Fibroblast of lung (primary cell): Measurements from ENCODE around the gene LYZL4. TPM values are rescaled to one million over a fixed set of nuclear protein-coding genes. Genes with fewer than 3 reads are reported as not detected.

Experiments
- DNase-seq, 2 donors: peaks; one replicate each; pipeline versions ENCODE4 v3.0.0 to v3.0.0-alpha.2; 2010; ENCODE audit warnings: low read depth in 2 of 2
- H2AFZ ChIP-seq: 2 replicates; pipeline ENCODE4 v1.5.1; 2012; ENCODE audit warnings: low read length, control low read depth, inconsistent platforms
- H3K27ac ChIP-seq: 2 replicates; pipeline ENCODE4 v1.5.1; 2011; ENCODE audit warnings: low read length, control low read depth; ENCODE audit not compliant: insufficient read depth
- H3K27me3 ChIP-seq: 2 replicates; pipeline ENCODE4 v1.5.1; 2011; ENCODE audit warnings: mild to moderate bottlenecking, low read length; ENCODE audit not compliant: control insufficient read depth, insufficient read depth
- H3K36me3 ChIP-seq: 2 replicates; pipeline ENCODE4 v1.5.1; 2011; ENCODE audit warnings: low read length; ENCODE audit not compliant: control insufficient read depth, insufficient read depth
- H3K4me1 ChIP-seq: 2 replicates; pipeline ENCODE4 v1.5.1; 2011; ENCODE audit warnings: low read length; ENCODE audit not compliant: control insufficient read depth, insufficient read depth; ENCODE audit errors: extremely low read depth
- H3K4me2 ChIP-seq: 2 replicates; pipeline ENCODE4 v1.5.1; 2011; ENCODE audit warnings: low read length, control low read depth; ENCODE audit not compliant: insufficient read depth; ENCODE audit errors: extremely low read depth
- H3K4me3 ChIP-seq, 4 experiments: fragments of 200-600 bp in 1 of 4; sonication (generic) in 1 of 4; replicated peaks in 1 of 4; 2 replicates each; pipeline ENCODE4 v1.5.1; 2011 to 2016; ENCODE audit warnings: low read length in 4 of 4, low read depth in 3 of 4, mild to moderate bottlenecking in 3 of 4, control low read depth in 2 of 4, inconsistent platforms in 1 of 4, mixed read lengths in 1 of 4; ENCODE audit not compliant: insufficient read depth in 1 of 4; ENCODE audit errors: control extremely low read depth in 1 of 4
- H3K79me2 ChIP-seq: 2 replicates; pipeline ENCODE4 v1.5.1; 2012; ENCODE audit warnings: mild to moderate bottlenecking, low read length, inconsistent platforms; ENCODE audit not compliant: control insufficient read depth, insufficient read depth
- H3K9ac ChIP-seq: 2 replicates; pipeline ENCODE4 v1.5.1; 2011; ENCODE audit warnings: mild to moderate bottlenecking, low read length, control low read depth; ENCODE audit not compliant: insufficient read depth
- H3K9me3 ChIP-seq: 2 replicates; pipeline ENCODE4 v1.5.1; 2012; ENCODE audit warnings: low read depth, low read length; ENCODE audit not compliant: control insufficient read depth, insufficient read depth
- H4K20me1 ChIP-seq: 2 replicates; pipeline ENCODE4 v1.5.1; 2011; ENCODE audit warnings: low read length; ENCODE audit not compliant: control insufficient read depth, insufficient read depth; ENCODE audit errors: extremely low read depth
- EZH2 ChIP-seq: IDR thresholded peaks from 2 replicates; pipeline ENCODE4 v1.5.1; 2012; ENCODE audit warnings: low read length, control low read depth, mild to moderate bottlenecking; ENCODE audit errors: missing control alignments
- polyA plus RNA-seq, 2 donors: library from polyadenylated mRNA; depleted of rRNA in 1 of 2; stranded (reverse) in 1 of 2; unstranded in 1 of 2; fragments of >200 nt; gene quantifications; 2 replicates each; pipeline ENCODE4 v1.2.1, GENCODE V29; 2011 to 2012; ENCODE audit warnings: missing spikeins in 1 of 2
- total RNA-seq: library from RNA; depleted of rRNA; stranded (reverse); fragments of >200 nt; gene quantifications from 2 replicates; pipeline ENCODE4 v1.2.1, GENCODE V29; 2014
- TF ChIP-seq, protein P1 (sequence below), 2 donors: IDR thresholded peaks in 1 of 2; conservative IDR thresholded peaks in 1 of 2; 1 replicate in 1 of 2; 2 replicates in 1 of 2; pipeline ENCODE4 v1.5.1; 2011 to 2012; ENCODE audit warnings: low read length in 2 of 2, control low read depth in 1 of 2, inconsistent platforms in 1 of 2, low read depth in 1 of 2, mild to moderate bottlenecking in 1 of 2

Gene LYZL4
- total and polyA plus RNA-seq, 2 donors (not counting 1 experiment from before 2014, with no cell fraction given), result not detected

DNA sequence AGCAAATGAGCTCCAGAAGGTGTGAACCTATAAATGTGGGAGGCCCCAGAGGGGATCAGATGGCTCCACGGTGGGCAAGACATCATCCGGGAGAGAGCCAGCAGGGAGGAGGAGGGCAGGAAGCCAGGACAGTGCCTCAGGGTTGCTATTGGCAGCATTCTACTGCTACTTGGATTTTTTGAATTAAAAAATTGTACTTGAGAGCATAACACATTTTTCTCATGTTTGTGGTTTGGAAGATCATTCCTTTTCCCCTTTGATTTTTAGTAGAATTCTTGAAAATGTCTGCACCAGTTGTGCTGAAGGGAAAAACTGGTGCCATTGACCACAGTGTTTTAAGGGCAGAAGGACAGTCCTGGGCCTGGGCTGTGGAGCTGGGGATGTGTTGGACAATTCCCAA, 59.2 kb downstream of the LYZL4 start:
- H2AFZ ChIP-seq, result no peak overlapping the region

DNA sequence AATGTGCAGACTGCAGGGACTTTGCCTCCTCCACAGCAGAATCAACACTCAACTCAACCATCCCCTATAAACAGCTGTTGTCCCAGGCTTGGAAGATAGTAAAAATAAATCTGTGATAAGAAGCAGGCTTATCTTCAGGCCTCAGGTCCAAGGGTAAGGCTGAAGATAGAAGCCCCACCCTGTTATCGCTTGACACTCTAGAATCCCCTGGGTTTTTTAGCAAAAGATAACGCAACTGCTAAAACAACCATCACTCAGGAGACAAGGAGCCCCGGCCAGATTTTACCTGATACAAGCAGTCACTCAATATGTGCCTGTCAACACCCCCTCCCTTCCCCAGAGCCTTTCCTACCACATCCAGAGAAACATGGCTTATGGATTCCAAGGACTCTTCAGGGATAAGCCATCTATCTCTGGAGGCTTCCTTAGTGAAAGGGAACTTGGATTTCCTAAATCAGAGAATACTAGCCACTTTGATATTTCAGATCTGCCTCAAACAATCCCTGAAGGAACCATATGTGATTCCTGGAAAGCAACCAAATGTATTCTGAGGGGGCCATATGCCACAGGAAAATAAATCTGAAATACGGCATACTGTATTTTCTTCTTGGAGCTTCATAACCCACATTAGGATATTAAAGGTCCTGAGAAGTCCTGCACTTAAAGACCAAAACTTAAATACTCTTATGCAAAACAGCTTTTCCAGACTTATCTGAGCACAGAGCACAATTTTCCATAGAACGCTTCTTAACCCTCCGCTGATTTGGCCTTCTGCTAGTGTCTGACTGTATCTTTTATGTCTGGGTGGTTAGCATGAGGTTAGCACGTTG, 60.4 kb downstream of the LYZL4 start:
- no peak overlapping the region for H3K27ac ChIP-seq
- no peaks in the 10 kb centered on the region for H3K79me2 ChIP-seq
- no peaks in the 10 kb centered on the region for H3K36me3 ChIP-seq
- TF ChIP-seq EZH2, result no peak
- TF ChIP-seq, protein P1, sequence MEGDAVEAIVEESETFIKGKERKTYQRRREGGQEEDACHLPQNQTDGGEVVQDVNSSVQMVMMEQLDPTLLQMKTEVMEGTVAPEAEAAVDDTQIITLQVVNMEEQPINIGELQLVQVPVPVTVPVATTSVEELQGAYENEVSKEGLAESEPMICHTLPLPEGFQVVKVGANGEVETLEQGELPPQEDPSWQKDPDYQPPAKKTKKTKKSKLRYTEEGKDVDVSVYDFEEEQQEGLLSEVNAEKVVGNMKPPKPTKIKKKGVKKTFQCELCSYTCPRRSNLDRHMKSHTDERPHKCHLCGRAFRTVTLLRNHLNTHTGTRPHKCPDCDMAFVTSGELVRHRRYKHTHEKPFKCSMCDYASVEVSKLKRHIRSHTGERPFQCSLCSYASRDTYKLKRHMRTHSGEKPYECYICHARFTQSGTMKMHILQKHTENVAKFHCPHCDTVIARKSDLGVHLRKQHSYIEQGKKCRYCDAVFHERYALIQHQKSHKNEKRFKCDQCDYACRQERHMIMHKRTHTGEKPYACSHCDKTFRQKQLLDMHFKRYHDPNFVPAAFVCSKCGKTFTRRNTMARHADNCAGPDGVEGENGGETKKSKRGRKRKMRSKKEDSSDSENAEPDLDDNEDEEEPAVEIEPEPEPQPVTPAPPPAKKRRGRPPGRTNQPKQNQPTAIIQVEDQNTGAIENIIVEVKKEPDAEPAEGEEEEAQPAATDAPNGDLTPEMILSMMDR (conservative IDR thresholded peaks at IDR 0.05 in 1 of 2, IDR thresholded peaks at IDR 0.05 in 1 of 2; ENCODE audit: low read depth in 1 of 2, low read length in 2 of 2), result no peak
- H2AFZ ChIP-seq, result no peak overlapping the region
- no peak overlapping the region for H3K4me2 ChIP-seq
- H3K4me3 ChIP-seq, result no peak overlapping the region
- H3K4me1 ChIP-seq, result no peaks in the 10 kb centered on the region
- H3K9ac ChIP-seq, result no peak overlapping the region
- H4K20me1 ChIP-seq, result no peaks in the 10 kb centered on the region
- H3K27me3 ChIP-seq, result no peaks in the 10 kb centered on the region
- H3K9me3 ChIP-seq, result no peaks in the 10 kb centered on the region
- no peak for DNase-seq

More for the DNA sequence above, 59.2 kb downstream of the LYZL4 start:
- H4K20me1 ChIP-seq, result no peaks in the 10 kb centered on the region
- no peak overlapping the region for H3K27ac ChIP-seq
- H3K4me2 ChIP-seq, result no peak overlapping the region
- H3K9me3 ChIP-seq, result no peaks in the 10 kb centered on the region
- H3K27me3 ChIP-seq, result no peaks in the 10 kb centered on the region
- H3K36me3 ChIP-seq, result no peaks in the 10 kb centered on the region
- H3K4me1 ChIP-seq, result no peaks in the 10 kb centered on the region
- H3K9ac ChIP-seq, result no peak overlapping the region
- H3K79me2 ChIP-seq, result no peaks in the 10 kb centered on the region
- no peak for TF ChIP-seq EZH2
- TF ChIP-seq, protein P1 (conservative IDR thresholded peaks at IDR 0.05 in 1 of 2, IDR thresholded peaks at IDR 0.05 in 1 of 2; ENCODE audit: low read depth in 1 of 2, low read length in 2 of 2), result no peak
- DNase-seq, result peak in 1 of 2 donors; percentile 65
- H3K4me3 ChIP-seq, result no peak overlapping the region

DNA sequence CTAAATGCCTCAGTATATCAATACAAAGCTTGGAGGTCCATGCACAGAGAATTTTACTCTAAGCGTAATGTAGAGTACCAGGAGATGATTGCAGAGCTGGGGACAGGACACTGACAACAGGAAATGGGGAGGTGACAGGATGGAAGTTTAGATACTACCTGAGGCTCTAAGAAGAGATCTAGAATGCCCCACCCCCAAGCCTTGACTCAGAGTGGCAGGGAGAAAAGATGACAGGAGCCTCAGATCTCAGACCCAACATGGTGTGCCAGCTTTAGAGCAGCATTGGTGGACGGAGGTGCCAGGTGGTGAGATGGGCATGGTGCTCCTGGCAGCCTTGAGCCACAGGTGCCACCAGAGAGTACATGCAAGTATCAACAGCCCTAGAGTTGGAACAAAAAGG, 62.5 kb downstream of the LYZL4 start:
- H4K20me1 ChIP-seq, result no peaks in the 10 kb centered on the region
- H3K27me3 ChIP-seq, result no peaks in the 10 kb centered on the region
- no peak overlapping the region for H3K9ac ChIP-seq
- no peak overlapping the region for H3K4me3 ChIP-seq
- no peak overlapping the region for H3K27ac ChIP-seq
- H2AFZ ChIP-seq, result no peak overlapping the region
- H3K9me3 ChIP-seq, result no peaks in the 10 kb centered on the region
- H3K4me2 ChIP-seq, result no peak overlapping the region
- no peak for DNase-seq
- TF ChIP-seq EZH2, result no peak
- TF ChIP-seq, protein P1 (conservative IDR thresholded peaks at IDR 0.05 in 1 of 2, IDR thresholded peaks at IDR 0.05 in 1 of 2; ENCODE audit: low read depth in 1 of 2, low read length in 2 of 2), result no peak
- H3K4me1 ChIP-seq, result no peaks in the 10 kb centered on the region
- H3K79me2 ChIP-seq, result no peaks in the 10 kb centered on the region
- no peaks in the 10 kb centered on the region for H3K36me3 ChIP-seq

Other genes starting within 250 kb of the LYZL4 start
- 0.33 and 1.0 TPM in 2 replicates for gene CCK, start 144.4 kb downstream of the LYZL4 start, total RNA-seq
- 0.33 and 2.8 TPM in 2 replicates for gene CCK, start 144.4 kb downstream of the LYZL4 start, polyA plus RNA-seq
- gene VIPR1, start 92.0 kb upstream of the LYZL4 start, total RNA-seq, result not detected in 2 replicates
- gene VIPR1, start 92.0 kb upstream of the LYZL4 start, polyA plus RNA-seq, result 0.02 and 0.11 TPM in 2 replicates
- 60.4 and 86.0 TPM in 2 replicates for gene SEC22C, start 171.4 kb upstream of the LYZL4 start, total RNA-seq
- 46.4 and 50.8 TPM in 2 replicates for gene SEC22C, start 171.4 kb upstream of the LYZL4 start, polyA plus RNA-seq
- 17.2 and 17.8 TPM in 2 replicates for gene SS18L2, start 180.2 kb upstream of the LYZL4 start, total RNA-seq
- gene SS18L2, start 180.2 kb upstream of the LYZL4 start, polyA plus RNA-seq, result 25.6 and 31.2 TPM in 2 replicates
- gene NKTR, start 190.1 kb upstream of the LYZL4 start, total RNA-seq, result 30.3 and 44.6 TPM in 2 replicates
- gene NKTR, start 190.1 kb upstream of the LYZL4 start, polyA plus RNA-seq, result 19.8 and 26.4 TPM in 2 replicates
- gene ZBTB47, start 243.1 kb upstream of the LYZL4 start, total RNA-seq, result 32.1 and 49.4 TPM in 2 replicates
- gene ZBTB47, start 243.1 kb upstream of the LYZL4 start, polyA plus RNA-seq, result 15.2 and 15.6 TPM in 2 replicates